Right kidney (tissue), 1 donor: Measurements from ENCODE around the gene PAN3.
"Not testable (repeated sequence)": the region's sequence is repeated elsewhere in the genome, so short reads cannot be mapped to it uniquely, and the experiment has no call there.

Experiments
- DNase-seq: peaks from one replicate; pipeline ENCODE4 v3.0.0-alpha.2; 2016

The PAN3 gene

DNA sequence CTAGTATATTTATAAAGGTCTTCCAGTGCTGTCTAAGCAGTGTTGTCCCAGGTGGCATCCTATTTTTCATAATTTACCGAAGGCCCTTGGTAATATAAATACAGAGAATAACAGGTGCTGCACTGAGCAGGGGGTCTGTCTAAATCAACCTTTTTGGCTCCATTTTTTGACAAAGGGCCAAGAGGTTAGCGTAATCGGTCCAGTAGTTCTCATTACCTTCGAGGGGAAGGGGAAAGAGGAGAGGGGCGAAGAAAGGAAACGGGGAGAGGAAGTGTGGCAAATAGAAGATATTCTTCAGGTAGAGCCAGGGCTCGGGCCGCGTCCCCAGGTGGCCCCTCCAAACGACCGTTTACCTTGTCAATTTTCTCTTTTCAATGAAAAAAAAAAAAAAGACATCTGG, 749 bp upstream of the PAN3 start:
- no peak for DNase-seq

DNA sequence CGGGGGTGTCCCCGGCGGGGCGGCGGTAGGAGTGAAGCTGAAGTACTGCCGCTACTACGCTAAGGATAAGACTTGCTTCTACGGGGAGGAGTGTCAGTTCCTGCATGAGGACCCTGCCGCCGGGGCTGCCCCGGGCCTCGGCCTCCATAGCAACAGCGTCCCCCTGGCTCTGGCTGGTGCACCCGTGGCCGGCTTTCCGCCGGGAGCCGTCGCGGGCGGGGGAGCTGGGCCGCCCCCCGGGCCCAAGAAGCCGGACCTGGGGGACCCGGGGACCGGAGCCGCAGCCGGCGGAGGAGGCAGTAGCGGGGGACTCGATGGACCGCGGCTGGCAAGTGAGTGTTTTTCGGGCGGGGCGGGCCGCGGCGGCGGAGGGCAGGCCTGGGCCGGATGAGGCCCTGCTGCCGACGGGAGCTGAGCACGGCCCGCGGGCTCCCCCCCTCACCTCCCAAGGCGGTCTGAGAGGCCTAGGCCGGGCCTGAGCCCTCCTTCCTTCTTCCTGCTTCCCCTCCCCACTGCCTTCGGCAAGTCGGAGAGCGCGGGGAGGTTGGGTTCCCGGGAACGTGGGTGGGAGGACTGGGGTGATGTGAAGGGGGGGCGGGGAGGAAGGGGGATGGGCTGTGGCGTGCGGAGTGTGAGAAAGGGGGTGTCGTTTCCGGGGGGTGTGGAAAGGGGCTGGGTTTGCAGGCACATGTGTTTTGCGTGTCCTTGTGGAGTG, 568 bp downstream of the PAN3 start:
- DNase-seq = peak; percentile 96

DNA sequence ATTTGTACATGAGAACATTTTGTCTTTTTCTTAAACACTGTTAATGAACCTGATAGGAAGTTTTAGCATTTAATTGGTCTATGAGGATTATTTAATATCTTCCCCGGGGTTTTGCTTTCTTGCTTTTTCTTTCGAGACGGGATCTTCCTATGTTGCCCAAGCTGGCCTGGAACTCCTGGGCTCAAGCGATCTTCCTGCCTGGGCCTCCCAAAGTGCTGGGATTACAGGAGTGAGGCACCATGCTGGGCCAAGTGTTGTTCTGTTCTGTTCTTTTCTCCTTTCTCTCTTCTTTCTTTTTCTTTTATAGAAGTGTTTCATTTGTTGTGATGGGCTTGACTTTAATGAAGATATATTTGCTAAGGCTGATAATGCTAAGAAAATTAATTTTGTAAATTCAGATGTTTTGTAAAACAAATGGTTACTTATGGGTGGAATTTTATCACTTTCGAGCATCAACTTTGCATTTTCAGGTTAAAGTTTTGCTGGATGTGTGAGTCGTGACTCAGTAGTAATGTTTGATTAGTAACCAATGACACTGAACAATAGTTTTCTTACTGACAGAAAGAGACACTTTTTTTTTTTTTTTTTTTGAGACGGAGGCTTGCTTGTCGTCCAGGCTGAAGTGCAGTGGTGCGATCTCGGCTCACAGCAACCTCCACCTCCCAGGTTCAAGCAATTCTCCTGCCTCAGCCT, 2.2 kb downstream of the PAN3 start:
- DNase-seq = no peak

DNA sequence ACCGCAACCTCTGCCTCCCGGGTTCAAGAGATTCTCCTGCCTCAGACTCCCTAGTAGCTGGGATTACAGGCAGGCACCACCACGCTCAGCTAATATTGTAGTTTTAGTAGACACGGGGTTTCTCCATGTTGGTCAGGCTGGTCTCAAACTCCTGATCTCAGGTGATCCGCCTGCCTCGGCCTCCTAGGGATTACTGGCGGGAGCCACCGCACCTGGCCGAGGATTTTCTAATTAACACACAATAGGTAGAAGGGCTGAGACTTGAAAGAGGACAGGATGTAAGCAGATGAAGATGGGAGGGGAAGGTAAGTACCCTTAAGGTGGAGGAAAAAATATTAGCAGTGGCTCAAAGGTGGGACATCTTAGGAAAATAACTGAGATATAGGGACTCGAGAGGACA, 3.2 kb downstream of the PAN3 start:
- DNase-seq = not testable (repeated sequence)

DNA sequence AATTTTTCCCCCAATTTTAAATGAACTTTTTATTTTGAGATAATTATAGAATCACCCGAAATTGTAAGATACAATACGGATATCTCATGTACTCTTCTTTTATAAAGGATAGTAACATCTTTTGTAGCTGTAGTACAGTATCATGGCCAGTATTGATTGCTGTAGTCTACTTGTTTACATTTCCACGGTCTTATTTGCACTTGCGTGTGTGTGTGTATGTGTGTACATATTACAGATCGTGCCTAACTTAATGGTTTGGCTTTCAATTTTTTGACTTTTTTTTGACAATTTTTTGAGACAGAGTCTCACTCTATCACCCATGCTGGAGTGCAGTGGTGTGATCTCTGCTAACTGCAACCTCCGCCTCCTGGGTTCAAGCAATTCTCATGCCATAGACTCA, 6.7 kb downstream of the PAN3 start:
- no peak for DNase-seq

DNA sequence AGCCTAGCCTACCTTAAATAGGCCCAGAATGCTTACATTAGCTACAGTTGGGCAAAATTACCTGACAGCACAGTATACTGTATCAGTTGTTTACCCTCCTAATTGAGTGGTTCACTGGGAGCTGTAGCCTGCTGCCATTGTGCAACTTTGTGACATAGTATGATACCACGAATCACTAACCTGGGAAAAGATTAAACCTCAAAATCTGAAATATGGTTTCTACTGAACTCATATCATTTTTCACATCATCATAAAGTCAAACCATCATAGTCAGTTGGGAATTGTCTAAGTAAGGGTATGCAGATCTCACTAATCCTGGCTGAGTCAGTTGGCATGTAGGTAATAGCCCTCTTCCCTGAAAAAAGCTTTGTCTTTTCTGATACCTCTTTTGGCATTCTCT, 9.2 kb downstream of the PAN3 start:
- no peak for DNase-seq

DNA sequence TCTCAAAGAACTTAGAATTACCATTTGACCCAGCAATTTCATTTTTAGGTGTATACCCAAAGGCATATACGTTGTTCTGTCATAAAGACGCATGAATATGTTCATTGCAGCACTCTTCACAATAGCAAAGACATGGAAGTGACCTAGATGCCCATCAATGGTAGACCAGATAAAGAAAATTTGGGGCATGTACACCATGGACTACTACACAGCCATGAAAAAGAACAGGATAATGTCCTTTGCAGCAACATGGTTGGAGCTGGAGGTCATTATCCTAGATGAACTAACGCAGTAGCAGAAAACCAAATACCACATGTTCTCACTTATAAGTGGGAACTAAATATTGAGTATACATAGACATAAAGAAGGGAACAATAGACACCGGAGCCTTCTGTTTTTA, 20.7 kb downstream of the PAN3 start:
- DNase-seq = no peak

DNA sequence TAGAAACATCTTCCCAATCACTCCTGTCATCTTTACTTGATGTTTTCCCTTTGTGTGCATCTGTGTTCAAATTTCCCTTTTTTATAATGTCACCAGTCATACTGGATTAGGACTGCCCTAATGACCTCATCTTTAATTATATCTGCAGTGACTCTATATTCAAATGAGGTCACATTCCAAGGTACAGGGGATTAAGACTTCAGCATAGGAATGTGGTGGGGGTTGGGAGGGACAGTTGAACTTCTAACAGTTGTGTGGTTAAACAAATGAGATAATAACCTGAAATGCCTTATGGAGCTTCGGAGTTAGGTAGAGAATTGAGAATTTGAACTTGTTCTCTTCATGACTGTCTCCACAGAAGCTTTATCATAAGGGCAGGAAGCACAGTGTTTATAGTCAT, 23.0 kb downstream of the PAN3 start:
- DNase-seq = no peak

DNA sequence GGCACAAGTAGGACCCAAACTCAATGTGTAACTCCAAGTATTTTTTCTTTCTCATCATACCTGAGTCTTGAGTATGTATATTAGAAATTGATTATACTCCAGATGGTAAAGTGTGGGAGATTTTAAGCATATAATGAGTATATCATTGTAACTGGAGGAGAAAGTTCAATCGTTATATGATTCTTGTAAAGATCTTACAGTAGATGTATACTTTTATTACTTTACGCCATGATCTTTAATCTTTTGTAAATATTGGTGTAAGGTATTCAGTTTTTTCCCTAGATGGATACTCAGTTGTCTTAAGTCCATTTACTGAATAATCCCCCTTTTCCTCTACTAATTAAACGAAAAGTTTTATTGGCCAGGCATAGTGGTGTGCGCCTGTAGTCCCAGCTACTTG, 25.2 kb downstream of the PAN3 start:
- no peak for DNase-seq

DNA sequence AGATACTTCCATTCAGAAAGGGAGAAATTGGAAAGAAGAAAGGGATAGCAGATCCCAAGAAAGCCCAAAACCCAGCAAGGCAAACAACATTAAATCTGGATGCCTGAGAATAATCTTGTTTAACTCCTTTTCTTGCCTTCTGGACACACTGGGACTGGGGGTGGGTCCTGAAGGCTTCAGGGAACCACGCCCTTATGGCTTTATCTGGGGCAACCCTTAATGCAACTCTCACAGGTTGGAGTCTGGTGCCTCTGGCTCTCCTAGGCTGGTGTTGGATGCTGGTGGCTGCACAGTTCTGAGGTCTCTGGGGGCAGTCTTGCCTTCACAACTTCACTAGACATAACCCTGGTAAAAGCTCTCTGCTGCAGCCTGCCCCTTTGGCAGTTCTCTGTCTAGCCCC, 27.9 kb downstream of the PAN3 start:
- no peak for DNase-seq

DNA sequence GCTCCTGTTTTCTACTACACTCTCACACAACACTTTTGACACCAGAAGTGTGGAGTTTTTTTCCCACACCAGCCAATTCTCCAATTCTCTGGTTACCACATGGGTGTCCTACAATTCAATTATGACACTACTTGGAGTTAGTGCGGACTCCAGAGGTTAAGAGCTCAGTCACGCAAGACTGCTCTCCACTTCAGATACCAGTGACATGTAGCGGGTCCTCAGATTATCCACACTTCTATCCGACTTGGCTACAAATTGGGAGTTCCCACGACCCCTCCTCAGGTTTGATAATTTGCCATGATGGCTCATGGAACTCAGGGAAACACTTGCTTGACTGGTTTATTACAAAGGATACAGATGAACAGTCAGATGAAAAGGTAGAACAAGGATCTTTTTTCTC, 32.9 kb downstream of the PAN3 start:
- DNase-seq = no peak

DNA sequence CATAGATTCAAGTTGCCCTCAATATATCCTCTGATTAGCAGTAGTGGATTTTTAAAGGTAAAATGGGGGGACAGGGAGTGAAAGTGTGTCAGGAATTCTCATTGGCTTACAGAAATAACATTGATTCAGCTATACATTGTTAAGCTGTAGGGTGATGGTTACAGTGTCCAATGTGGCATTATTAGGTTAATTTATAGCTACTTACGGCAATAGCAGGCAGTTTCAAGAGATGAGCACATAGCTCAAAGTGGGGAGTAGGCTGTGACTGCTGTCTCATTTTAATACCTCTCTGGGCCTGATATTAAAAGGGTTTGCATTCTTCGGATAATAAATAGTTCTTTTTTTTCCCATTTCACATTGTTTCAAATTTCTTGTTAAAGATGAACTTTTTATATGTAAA, 34.6 kb downstream of the PAN3 start:
- DNase-seq = no peak

DNA sequence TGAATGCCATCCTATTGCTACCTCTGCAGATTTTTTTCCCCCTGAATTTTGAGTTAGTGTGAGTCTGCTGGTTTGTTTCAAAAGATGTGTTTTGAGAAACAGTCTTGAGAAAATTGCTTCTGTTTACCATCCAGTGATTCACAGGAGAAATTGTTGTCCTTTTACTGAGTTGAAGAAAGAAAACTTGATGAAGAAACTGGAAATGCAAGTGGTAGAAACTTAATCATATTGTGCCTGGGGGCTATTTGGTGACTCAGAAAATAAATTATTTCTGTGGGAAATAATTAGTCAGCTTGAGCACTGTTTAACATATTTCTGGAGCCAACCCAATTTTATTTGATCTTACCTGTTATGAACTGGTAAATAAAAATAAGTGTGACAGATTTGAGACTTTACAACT, 35.4 kb downstream of the PAN3 start:
- DNase-seq = no peak

DNA sequence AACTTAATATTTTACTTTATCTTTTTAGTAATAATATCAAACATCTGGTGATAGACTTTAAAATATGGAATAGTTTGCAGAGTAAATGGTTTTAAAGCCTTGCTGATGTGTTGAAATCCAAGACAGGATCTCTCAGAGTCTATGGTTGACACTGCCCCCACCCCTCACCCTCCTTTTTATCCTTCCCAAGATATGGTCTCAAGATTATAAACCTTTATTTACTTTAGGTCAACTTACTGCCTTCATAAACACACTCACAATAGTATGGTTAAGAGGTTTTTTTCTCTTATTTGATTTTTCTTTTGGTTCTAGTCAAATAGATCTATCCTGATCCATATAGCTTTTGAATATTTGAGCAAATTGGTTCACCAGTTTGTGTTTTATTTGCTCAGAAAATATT, 39.0 kb downstream of the PAN3 start:
- no peak for DNase-seq

DNA sequence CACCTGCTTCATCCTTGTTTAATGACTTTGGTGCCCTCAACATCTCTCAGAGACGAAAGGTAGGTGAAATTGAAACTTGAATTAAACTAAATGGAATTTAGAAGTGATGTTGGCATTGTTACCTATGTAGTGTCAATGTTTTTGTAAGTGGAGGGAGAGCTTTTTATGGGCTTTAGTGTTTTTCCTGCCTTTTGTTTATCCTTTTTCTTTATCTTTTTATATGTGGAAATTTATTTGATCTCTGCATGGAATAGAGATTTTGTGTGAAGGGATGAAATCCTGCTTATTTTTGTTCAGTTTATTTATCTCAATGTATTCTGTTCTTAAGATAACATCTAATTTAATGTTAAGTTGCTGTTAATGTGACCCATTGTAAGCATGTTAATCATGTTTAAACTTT, 39.5 kb downstream of the PAN3 start:
- no peak for DNase-seq

DNA sequence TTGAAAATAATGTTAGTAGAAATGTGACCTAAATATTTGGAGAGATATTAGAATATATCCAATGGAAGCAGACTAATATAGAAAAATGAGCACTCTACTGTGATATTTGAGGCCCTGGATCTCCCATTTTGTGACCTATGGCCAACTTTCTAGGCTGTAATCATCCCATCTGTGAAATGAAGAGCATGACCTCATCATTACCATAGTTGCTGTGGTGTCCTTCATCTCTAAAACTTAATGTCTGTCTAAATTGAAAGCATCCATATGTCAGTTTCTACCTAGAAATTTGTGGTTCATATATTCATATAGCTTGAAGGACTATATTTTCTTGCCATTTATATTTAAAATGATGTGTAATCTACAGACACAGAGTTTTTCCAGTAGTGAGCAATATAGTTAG, 41.6 kb downstream of the PAN3 start:
- no peak for DNase-seq

DNA sequence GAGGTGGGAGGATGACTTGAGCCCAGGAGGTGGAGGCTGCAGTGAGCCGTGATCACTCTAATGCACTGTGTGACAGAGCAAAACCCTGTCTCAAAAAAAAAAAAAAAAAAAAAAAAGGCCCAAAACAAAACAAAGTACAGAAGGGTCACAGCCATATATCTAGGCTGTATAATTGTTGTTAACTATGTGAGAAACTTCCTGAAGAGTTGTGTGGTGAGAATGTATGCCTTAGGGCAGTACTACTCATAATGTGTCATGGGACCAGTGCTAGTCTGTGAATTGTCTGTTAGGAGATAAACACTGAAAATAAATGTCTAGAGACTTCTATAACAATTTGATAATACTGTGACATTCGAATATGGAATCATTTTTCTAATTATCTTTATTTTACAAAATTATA, 43.1 kb downstream of the PAN3 start:
- no peak for DNase-seq

DNA sequence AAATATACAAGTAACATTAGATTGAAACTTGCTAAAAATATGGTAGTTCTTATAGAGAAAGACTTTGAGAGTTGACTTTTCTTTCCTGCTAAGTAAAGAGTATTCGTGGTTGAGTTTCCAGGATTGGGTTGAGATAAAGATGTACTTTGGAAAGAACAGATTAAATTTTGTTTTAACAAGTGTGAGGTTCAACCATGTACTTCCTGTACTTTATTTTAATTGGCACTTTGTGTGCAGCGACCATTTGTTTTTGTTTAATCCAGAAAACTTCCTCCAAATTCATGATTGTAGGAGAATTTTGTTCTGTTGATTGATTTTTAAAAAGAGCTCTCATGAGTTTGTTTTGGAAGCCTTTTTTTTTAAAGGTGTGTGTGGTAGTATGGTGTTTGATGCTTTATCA, 46.9 kb downstream of the PAN3 start:
- no peak for DNase-seq

DNA sequence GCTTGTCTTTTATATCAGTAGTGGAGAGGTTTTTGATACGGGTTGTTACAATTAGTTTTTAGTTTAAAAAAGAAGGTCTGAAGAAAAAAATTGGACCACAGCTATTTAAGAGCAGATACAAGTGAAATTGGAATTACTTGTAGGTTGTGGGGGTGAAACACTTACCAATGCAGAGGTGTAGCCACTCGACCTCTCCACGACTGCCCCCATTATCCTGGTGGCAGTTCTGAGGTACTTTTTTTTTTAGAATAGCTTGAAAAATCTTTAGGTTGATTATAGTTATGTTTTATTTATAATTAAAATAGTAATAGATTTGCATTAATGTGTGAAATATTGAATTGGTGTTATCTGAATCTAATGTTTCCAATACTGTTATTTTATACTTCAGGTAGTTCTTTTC, 60.7 kb downstream of the PAN3 start:
- DNase-seq = no peak

DNA sequence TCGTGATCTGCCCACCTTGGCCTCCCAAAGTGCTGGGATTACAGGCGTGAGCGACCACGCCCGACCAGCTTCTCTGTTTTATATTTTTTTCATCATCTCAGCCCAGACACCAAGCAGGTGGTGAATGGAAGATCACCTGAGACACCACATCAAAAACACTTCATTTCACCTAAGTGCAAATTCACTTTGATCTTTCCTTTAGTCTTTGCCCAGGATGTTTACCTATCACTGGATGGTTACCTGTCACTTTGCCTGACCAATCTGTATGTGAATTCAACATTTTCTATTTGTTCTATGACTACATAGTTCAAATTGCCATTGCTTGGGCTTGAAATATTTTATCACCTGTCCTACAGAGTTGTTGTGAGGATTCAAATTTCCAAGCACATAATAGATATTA, 65.7 kb downstream of the PAN3 start:
- DNase-seq = no peak

DNA sequence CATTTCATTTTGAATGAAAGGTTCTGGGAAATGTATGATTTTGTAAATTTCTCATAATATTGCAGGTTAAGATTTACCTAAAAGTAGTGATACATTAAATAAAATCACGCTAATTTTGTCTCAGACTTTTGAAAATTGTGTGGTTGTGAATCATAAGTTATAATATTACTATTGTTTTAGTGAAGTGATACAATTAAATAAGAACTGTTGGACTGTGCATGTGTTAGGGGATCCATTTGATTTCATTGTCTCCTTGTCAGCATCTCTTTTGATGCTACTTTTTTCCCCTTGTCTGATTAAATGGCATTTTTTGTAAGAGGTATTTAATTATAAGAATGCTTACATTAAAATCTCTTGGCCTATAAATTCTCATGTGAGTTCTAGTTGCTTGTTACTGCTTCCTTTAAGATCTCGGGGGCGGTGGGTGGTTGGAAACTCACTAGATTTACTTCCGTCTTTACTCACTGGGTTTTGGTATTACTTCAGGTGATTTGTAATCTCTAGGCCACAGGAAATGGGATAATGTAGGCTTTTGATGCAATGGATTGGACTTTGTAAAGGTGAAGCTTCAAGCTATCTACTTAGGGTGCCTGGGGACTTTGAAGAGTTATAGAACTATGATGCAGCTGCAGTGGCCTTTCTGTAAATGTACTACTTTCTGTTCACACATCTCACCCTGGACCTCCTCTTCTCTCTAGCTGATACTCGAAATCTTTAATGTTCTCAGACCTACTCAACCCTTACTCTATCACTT, 66.5 kb downstream of the PAN3 start:
- no peak for DNase-seq

DNA sequence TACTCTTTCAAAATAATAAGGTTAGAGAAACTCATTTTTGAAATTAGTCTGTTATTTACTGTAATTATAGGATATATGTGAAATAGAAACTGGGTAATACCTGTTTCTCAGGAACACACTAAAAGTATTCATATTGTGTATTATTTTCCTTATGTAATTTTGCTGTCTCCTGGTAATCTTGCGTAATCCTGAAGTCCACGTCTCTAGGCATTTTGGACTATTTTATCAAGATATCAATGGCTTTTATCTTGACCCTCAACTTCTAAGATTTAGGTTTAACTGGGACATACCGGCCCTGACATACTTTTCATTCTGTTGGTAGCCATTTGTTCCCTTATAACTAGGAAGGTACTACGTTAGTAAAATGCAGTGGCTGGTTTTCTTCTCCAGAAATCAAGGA, 80.3 kb downstream of the PAN3 start:
- DNase-seq = no peak

DNA sequence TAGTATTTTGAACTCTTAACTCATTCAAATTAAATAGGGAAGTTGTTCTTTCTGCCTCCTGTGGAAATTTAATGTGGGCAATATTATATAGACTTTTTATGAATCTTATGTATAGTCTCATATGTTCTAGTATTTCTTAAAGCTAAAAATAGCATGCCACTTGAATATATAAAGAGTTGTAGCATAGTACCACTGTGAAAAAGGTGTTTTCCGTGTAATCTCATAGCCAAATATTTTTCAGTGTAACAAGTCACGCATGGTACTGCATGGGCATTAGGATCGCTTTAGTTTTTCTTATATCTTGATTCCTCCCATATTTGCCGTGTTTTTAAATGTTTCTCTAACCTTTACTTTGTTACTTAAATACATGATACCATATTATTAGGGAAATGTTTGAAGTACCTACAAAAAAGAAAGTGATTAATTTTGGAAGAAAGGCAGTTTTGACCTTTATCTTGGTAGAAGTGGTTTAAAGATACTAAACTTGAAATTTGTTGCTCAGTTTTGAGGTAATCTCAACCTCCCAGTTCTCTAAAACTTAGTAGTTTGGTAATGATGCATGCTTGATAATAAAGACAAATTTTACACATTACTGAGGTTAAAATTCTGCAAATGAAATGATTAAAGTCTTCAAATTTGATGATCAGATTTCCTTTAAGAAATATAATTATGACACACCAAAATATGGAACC, 81.2 kb downstream of the PAN3 start:
- no peak for DNase-seq
